Measurements from ENCODE around the gene CACNA2D2.

DNA sequence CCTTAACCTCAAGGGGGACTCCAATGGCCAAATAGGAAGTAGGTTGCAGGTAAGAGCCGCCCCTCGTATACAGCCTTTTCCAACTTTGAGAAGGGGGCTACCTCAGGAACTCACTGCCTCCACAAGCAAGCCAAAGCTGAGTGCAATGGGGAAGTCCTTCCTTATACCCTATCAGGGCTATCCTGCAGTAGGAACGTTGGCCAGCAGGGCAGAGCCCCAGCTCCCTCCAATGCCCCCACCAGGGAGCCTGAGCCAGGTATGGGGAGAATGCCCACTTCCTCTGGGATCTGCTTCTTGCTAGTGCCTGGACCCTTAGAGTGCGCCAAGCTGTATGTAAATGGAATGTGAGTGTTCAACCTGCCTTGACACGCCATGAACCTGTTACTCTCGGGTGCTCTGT, 16.3 kb downstream of the CACNA2D2 start:
- TF ChIP-seq, protein P1, sequence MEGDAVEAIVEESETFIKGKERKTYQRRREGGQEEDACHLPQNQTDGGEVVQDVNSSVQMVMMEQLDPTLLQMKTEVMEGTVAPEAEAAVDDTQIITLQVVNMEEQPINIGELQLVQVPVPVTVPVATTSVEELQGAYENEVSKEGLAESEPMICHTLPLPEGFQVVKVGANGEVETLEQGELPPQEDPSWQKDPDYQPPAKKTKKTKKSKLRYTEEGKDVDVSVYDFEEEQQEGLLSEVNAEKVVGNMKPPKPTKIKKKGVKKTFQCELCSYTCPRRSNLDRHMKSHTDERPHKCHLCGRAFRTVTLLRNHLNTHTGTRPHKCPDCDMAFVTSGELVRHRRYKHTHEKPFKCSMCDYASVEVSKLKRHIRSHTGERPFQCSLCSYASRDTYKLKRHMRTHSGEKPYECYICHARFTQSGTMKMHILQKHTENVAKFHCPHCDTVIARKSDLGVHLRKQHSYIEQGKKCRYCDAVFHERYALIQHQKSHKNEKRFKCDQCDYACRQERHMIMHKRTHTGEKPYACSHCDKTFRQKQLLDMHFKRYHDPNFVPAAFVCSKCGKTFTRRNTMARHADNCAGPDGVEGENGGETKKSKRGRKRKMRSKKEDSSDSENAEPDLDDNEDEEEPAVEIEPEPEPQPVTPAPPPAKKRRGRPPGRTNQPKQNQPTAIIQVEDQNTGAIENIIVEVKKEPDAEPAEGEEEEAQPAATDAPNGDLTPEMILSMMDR (IDR thresholded peaks at IDR 0.05) = no peak
- no peak for TF ChIP-seq EP300 (IDR thresholded peaks at IDR 0.05)
